Measurements from ENCODE around the gene MYL5.

MYL5 gene

DNA sequence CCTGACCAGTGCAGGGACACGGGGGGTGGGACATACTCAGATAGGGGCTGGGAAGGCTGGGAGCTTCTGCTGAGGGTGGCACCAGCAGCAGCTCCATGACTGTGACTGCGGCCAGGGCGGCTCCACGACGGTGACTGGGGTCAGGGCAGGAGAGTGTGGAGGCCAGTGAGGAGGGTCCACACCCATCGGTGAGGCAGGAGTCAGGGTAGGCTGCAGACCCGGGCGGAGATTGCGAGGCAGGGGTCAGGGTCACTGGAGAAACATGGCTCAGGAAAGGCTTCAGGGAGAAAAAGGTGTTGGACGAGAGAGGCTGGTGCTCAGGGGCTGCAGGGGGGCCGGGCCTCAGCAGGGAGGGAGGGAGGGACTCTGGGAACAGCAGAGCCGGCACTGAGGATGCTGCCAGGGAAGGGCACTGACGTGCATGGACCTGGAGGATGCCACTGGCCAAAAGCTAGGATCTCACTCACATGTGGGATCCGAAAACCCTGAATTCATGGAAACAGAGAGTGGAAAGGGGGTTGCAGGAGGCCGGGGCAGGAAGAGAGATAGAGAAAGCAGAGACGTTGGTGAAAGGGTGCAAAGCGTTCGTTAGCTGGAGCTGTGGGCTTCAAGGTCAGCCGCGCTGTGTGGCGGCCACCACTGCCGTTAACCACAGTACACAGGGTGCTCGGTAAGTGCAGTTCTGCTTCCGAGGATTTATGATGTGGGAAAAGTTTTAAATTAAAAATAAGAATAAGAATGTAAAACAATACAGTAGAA, 22.3 kb upstream of the MYL5 start:
- peaks cover 1% of the 10 kb centered on the region for H3K27me3 Mint-ChIP-seq
- H3K9me3 Mint-ChIP-seq = no peaks in the 10 kb centered on the region
- no peak overlapping the region for H3K27ac Mint-ChIP-seq
- no peak overlapping the region for H3K4me3 Mint-ChIP-seq
- no peaks in the 10 kb centered on the region for H3K36me3 Mint-ChIP-seq
- H3K4me1 Mint-ChIP-seq = no peaks in the 10 kb centered on the region

DNA sequence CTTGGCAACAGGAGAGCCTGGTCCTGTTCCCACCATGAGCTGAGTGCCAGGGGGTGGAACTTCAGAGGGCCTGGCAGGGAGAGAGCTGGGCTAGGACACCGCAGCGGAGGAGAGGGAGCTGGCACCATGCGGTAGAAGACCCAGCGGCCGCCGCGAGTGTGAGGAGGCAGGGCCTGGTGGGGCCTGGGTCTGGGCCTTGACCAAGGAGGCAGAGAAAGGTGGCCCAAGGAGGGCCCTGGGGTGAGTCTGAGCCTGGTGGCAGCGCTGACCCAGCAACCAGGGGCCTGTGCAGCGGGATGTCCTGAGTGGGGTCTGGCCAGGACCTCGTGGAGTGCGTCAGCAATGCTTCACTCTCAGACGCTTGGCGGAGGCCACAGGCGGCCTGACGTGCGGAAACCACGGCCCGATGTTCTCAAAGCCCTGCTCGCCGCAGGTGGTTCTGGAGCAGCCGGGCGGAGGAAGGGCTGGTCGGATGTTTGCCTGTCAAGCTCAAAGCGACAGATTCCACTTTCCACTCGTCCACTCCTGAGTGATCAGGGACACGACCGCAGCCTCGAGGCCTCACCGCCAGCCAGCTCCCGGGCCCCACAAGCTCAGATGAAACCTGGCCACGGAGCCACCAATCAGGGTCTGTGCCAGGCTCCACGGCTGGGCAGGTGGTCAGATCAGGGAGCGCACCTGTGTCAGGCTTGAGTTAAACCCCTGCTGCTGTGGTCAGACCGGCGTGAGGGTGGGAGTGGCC, 21.1 kb upstream of the MYL5 start:
- no peaks in the 10 kb centered on the region for H3K4me1 Mint-ChIP-seq
- no peak overlapping the region for H3K4me3 Mint-ChIP-seq
- no peaks in the 10 kb centered on the region for H3K27me3 Mint-ChIP-seq
- no peaks in the 10 kb centered on the region for H3K36me3 Mint-ChIP-seq
- H3K27ac Mint-ChIP-seq = no peak overlapping the region
- H3K9me3 Mint-ChIP-seq = no peaks in the 10 kb centered on the region

DNA sequence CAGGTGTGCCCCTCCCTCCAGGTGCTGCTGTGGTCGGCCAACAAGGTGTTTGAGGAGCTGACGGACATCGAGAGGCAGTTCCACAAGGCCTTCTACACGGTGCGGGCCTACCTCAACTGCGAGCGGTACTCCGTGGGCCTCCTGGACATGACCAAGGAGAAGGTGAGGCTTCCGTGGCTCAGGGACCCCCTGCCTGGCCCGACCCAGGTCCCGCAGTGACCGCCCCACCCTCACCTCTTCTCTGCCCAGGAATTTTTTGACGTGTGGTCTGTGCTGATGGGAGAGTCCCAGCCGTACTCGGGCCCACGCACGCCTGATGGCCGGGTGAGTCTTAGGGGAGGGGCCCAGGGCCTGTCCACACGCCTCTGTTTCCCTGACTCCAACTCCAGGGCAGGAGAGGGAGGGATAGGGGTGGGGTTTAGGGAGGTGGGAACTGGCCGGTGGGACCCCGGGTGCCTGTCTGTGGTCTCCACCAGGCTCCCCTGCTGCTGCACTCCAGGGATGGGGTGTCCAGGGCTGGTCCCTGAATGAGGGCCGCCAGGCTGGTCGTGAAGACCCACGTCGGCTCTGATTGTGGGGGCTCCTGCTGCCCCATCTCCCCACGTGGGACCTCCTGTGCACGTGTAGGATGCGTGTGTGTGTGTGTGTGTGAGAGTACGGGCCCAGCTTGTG, 20.4 kb upstream of the MYL5 start:
- H3K9me3 Mint-ChIP-seq = no peaks in the 10 kb centered on the region
- no peak overlapping the region for H3K27ac Mint-ChIP-seq
- no peak overlapping the region for H3K4me3 Mint-ChIP-seq
- H3K4me1 Mint-ChIP-seq = no peaks in the 10 kb centered on the region
- H3K27me3 Mint-ChIP-seq = no peaks in the 10 kb centered on the region
- no peaks in the 10 kb centered on the region for H3K36me3 Mint-ChIP-seq

DNA sequence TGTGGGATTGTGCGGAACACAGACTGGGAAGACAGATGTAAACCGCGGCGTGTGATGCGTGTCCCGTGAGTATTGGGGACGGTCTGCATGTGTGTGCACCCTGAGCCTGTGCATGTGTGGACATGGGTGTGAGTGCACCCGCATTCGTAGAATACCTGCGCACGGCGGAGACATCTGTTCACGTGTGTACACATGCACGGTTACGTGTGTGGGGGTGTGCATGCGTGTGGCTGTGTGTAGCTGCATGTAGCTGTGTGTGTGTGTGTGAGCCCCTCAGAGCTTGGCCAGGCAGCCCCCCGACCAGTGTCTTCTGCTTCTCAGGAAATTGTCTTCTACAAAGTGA, 19.9 kb upstream of the MYL5 start:
- H3K4me3 Mint-ChIP-seq = no peak overlapping the region
- H3K36me3 Mint-ChIP-seq = no peaks in the 10 kb centered on the region
- peaks cover 3% of the 10 kb centered on the region for H3K9me3 Mint-ChIP-seq
- peaks cover 4% of the 10 kb centered on the region for H3K4me1 Mint-ChIP-seq
- H3K27ac Mint-ChIP-seq = no peak overlapping the region
- H3K27me3 Mint-ChIP-seq = no peaks in the 10 kb centered on the region

DNA sequence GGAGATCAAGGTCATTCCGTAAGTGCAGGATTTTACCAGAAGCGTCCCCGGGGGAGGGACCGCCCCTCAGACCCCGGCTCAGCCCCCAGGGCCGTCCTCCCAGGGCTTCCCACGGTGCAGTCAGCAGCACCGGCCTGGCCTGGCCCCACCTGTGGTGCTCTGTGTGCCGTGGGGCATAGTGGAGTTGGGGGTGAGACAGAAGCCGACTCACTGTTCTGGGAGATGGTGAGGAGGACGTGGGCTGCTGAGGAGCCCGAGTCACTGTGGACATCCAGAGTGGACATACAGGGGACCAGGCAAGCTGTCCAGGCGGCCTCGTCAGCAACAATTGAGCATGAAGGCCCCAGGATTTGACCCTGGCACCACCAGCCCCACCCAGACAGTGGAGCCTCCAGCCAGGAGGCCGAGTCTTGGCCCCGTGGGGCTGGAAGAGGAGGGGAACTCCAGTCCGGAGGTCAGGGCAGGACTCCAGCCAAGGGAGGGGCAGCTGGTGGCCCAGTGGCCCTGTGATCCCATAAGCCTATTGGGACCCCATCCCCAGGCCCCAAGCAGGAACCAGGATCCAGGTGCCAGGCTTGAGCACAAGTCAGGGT, 19.4 kb upstream of the MYL5 start:
- Mint-ChIP-seq H3K27ac (no peak overlapping the region), H3K36me3 (no peaks in the 10 kb centered on the region), H3K4me3 (no peak overlapping the region), H3K4me1 (peaks cover 4% of the 10 kb centered on the region), H3K27me3 (no peaks in the 10 kb centered on the region), H3K9me3 (peaks cover 3% of the 10 kb centered on the region)

DNA sequence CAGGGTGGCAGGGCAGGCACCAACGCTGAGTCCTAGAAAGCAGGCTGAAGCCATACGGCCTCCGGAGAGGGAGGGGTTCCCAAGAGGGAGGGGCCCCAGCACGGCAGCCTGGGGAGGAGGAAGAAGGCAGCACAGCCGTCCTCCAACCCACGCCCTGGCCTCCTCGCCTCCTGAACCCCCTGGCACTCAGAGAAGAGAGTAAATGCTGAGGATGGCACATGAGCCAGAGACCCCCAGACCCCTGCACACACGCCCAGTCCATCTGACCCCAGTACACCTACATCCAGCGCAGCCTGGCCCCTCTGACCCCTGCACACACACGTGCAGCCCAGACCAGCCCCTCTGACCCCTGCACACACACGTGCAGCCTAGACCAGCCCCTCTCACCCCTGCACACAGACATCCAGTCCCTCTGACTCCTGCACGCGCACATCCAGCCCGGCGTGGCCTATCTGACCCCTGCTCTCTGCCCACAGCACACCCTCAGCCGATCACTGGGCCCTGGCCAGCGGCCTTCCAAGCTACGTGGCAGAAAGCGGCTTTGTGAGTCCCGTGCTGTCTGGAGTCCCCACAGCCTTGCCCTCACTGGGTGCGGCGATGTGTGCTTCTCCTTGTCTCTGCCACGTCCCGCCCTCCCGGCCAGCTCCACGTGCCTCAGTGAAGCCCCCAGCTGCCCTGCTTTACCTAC, 18.7 kb upstream of the MYL5 start:
- peaks cover 3% of the 10 kb centered on the region for H3K9me3 Mint-ChIP-seq
- no peak overlapping the region for H3K27ac Mint-ChIP-seq
- H3K4me3 Mint-ChIP-seq = no peak overlapping the region
- H3K36me3 Mint-ChIP-seq = no peaks in the 10 kb centered on the region
- peaks cover 4% of the 10 kb centered on the region for H3K4me1 Mint-ChIP-seq
- no peaks in the 10 kb centered on the region for H3K27me3 Mint-ChIP-seq

DNA sequence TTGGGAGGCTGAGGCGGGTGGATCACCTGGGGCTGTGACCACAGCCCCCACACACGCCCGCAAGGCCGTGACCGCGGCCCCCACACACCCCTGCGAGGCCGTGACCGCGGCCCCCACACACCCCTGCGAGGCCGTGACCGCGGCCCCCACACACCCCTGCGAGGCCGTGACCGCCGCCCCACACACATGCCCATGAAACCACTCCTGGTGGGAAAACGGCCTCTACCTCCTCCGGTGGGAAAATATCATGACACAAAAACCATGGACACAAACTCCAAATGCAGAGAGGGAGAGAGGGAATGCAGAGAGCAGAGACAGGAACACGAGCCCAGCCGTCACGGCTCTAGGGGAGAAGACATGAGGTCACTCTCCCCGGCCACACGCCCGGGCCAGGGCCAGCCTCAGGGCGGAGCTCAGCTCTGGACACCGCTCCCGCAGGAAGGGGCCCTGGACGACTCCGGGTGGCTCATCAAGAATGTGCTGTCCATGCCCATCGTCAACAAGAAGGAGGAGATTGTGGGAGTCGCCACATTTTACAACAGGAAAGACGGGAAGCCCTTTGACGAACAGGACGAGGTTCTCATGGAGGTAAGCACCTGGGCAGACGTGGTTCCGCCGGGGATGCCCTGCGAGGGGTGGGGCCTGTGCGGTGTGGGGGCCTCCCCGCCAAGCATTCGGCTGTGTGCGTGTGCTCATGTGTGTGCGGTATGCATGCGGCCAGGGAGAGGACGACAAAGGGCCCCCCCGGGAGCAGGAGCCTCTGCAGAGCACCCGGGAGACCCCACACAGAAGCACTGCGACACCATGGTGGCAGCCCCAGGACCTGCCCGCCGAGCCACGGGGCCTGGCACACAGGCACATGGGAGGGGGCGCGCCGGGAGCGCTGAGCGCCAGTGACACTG, 17.7 kb upstream of the MYL5 start:
- Mint-ChIP-seq H3K4me3 (no peak overlapping the region), H3K27me3 (no peaks in the 10 kb centered on the region), H3K9me3 (peaks cover 3% of the 10 kb centered on the region), H3K36me3 (no peaks in the 10 kb centered on the region), H3K27ac (no peak overlapping the region), H3K4me1 (peaks cover 4% of the 10 kb centered on the region)

DNA sequence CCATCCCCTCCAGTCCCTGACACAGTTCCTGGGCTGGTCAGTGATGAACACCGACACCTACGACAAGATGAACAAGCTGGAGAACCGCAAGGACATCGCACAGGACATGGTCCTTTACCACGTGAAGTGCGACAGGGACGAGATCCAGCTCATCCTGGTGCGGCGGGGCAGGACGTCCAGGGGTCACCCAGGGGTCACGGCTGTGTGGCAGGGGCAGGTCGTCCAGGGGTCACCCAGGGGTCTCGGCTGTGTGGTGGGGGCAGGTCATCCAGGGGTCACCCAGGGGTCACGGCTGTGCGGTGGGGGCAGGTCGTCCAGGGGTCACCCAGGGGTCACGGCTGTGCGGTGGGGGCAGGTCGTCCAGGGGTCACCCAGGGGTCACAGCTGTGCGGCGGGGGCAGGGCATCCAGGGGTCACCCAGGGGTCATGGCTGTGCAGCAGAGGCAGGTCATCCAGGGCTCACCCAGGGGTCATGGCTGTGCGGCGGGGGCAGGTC, 17.0 kb upstream of the MYL5 start:
- H3K27ac Mint-ChIP-seq = no peak overlapping the region

DNA sequence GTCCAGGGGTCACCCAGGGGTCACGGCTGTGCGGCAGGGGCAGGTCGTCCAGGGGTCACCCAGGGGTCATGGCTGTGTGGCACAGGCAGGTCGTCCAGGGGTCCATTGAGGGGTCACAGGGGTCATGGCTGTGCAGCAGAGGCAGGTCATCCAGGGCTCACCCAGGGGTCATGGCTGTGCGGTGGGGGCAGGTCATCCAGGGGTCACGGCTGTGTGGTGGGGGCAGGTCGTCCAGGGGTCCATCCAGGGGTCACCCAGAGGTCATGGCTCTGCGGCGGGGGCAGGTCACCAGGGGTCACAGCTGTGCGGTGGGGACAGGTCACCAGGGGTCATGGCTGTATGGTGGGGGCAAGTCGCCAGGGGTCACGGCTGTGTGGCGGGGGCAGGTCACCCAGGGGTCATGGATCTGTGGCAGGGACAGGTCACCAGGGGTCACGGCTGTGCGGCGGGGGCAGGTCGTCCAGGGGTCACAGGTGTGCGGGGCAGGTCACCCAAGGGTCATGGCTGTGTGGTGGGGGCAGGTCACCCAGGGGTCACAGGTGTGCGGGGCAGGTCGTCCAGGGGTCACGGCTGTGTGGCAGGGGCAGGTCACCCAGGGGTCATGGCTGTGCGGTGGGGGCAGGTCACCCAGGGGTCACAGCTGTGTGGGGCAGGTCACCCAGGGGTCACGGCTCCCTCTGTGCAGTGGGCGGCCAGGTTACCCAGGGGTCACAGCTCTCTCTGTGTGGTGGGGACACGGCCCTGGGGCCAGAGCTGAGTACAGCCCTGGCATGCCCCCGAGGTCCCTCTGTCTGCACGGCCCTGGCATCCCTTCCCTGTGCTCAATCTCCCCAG, 16.3 kb upstream of the MYL5 start:
- no peaks in the 10 kb centered on the region for H3K36me3 Mint-ChIP-seq
- no peak overlapping the region for H3K4me3 Mint-ChIP-seq
- H3K27me3 Mint-ChIP-seq = no peaks in the 10 kb centered on the region
- H3K9me3 Mint-ChIP-seq = peaks cover 3% of the 10 kb centered on the region
- peaks cover 4% of the 10 kb centered on the region for H3K4me1 Mint-ChIP-seq
- H3K27ac Mint-ChIP-seq = no peak overlapping the region

More for the DNA sequence above, 17.0 kb upstream of the MYL5 start:
- Mint-ChIP-seq H3K9me3 (peaks cover 3% of the 10 kb centered on the region), H3K27me3 (no peaks in the 10 kb centered on the region), H3K4me3 (no peak overlapping the region), H3K36me3 (no peaks in the 10 kb centered on the region), H3K4me1 (peaks cover 4% of the 10 kb centered on the region)

DNA sequence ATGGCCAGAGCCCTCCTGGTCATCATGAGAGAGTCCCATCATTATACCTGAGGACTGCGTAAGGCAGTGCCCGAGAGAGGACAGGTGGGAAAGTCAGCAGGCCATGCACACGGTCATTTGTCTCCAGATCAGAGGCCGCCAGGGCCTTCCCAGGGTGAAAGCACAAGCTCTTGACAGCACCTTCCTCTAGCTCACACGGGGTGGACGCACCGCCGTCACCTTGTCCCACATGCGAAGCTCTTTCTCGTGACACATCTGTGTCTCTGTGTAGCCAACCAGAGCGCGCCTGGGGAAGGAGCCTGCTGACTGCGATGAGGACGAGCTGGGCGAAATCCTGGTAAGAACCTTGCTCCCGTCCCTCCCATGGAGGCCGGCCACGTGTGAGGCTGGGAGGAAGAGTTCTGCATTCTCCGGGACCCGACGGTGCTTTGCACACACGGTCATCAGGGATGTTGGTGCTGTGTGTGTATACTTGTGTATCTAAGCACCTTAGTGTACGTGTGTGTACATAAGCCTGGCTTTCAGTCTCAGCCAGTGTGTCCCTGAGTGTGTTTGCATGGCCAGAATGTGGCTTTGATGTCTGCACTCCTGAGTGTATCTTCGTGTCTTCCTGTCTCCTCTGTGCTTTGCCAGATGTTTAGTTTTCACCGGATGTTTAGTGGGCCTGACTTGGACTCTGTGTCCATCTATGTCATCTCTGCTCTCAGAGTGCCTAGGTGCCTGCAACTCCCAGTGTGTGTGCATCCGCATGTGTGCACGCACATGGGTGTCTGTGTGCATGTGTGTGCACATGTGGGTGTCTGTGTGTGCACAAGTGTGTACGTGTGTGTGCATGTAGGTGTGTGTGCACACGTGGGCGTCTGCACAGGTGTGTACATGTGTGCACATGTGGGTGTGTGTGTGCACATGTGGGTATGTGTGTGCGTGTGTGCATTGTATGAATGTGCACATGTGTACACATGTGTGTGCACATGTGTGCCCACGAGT, 15.4 kb upstream of the MYL5 start:
- Mint-ChIP-seq H3K9me3 (peaks cover 3% of the 10 kb centered on the region), H3K27me3 (no peaks in the 10 kb centered on the region), H3K4me3 (no peak overlapping the region), H3K27ac (no peak overlapping the region), H3K36me3 (no peaks in the 10 kb centered on the region), H3K4me1 (peaks cover 4% of the 10 kb centered on the region)

DNA sequence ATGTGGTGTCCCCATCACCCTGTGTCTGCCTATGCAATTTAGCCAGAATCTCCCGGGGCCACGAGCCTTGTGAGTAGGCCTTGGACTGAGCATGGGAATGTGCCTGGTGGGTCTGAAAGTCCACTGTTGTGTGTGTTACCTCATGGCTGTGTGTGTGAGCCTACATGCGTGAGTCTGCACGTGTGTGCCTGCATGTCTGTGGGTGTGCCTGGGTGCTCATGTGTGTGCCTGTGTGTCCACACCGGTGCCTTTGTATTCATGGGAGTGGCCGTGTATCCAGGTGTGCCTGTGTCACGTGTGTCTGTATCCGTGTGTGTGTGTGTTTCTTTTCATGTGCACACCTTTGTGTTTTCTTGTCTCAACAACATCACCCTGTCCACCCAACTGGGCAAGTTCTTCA, 14.5 kb upstream of the MYL5 start:
- peaks cover 11% of the 10 kb centered on the region for H3K4me1 Mint-ChIP-seq
- H3K27ac Mint-ChIP-seq = no peak overlapping the region
- no peak overlapping the region for H3K4me3 Mint-ChIP-seq
- no peaks in the 10 kb centered on the region for H3K27me3 Mint-ChIP-seq
- H3K36me3 Mint-ChIP-seq = no peaks in the 10 kb centered on the region
- H3K9me3 Mint-ChIP-seq = peaks cover 3% of the 10 kb centered on the region

DNA sequence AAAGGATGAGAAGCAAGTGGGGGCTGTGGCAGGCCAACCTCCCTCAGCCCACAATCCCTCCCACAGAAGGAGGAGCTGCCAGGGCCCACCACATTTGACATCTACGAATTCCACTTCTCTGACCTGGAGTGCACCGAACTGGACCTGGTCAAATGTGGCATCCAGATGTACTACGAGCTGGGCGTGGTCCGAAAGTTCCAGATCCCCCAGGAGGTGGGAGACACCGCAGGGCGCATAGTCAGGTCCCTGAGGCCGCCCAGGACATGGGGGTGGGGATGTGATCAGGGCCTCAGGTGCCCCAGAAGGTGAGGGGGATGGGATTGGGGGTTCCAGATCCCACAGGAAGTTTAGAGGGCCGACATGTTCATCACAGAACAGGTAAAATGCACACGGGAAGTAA, 13.9 kb upstream of the MYL5 start:
- Mint-ChIP-seq H3K4me1 (peaks cover 13% of the 10 kb centered on the region), H3K36me3 (no peaks in the 10 kb centered on the region), H3K4me3 (no peak overlapping the region), H3K27ac (no peak overlapping the region), H3K9me3 (peaks cover 3% of the 10 kb centered on the region), H3K27me3 (no peaks in the 10 kb centered on the region)

DNA sequence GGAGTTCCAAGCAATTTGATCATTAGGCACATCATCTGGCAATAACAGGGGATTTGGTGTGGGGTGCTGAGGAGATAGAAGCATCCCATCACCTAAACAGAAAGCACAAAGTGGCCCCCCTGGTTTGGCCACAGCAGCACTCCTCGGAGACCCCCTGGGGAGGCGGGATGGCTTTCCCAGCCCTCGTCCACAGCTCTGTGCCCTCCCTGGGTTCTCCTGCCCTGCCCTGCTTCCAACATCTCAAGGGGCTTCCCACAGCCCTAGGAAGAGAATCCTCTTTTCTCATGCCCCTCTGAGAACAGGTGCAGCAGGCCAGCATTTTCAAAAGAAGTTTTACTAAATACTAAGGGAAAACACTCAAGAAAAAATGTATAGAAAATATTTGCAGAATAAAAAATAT, 13.1 kb upstream of the MYL5 start:
- Mint-ChIP-seq H3K27ac (no peak overlapping the region), H3K27me3 (no peaks in the 10 kb centered on the region), H3K9me3 (peaks cover 3% of the 10 kb centered on the region), H3K4me1 (peaks cover 15% of the 10 kb centered on the region), H3K36me3 (no peaks in the 10 kb centered on the region), H3K4me3 (no peak overlapping the region)
